Endothelial cell (in vitro differentiated cells): ENCODE results near the gene CDCA8. TPM values are rescaled to one million over a fixed set of nuclear protein-coding genes. Genes with fewer than 3 reads are reported as not detected.

Experiments used
- DNase-seq: peaks from one replicate; pipeline ENCODE4 v3.0.0; 2021; ENCODE audit warnings: low spot score
- H3K27ac Mint-ChIP-seq: one replicate; pipeline ENCODE4 v1.8.0; 2021; ENCODE audit warnings: mixed read lengths, inconsistent platforms; ENCODE audit not compliant: unreplicated experiment
- H3K27me3 Mint-ChIP-seq: one replicate; pipeline ENCODE4 v1.8.0; 2021; ENCODE audit warnings: mild to moderate bottlenecking, moderate library complexity, mixed read lengths, inconsistent platforms; ENCODE audit not compliant: unreplicated experiment
- H3K36me3 Mint-ChIP-seq: one replicate; pipeline ENCODE4 v1.8.0; 2021; ENCODE audit warnings: mild to moderate bottlenecking, low read depth, mixed read lengths, inconsistent platforms; ENCODE audit not compliant: unreplicated experiment
- H3K4me1 Mint-ChIP-seq: one replicate; pipeline ENCODE4 v1.8.0; 2021; ENCODE audit warnings: mild to moderate bottlenecking, mixed read lengths, inconsistent platforms; ENCODE audit not compliant: unreplicated experiment
- H3K4me3 Mint-ChIP-seq: one replicate; pipeline ENCODE4 v1.8.0; 2021; ENCODE audit warnings: mild to moderate bottlenecking, mixed read lengths, inconsistent platforms; ENCODE audit not compliant: unreplicated experiment
- H3K9me3 Mint-ChIP-seq: one replicate; pipeline ENCODE4 v1.8.0; 2021; ENCODE audit warnings: mixed read lengths, inconsistent platforms; ENCODE audit not compliant: unreplicated experiment
- CTCF ChIP-seq: fragments of 200-600 bp; sonication (generic); IDR thresholded peaks from one replicate; pipeline ENCODE4 v1.5.0; 2021; ENCODE audit warnings: antibody characterized with exemption; ENCODE audit not compliant: unreplicated experiment
- total RNA-seq: library from RNA; stranded (reverse); fragmentation: NEBNext Ultra II Directional; extraction: Animal tissue kit (Norgen Biotek cat#: 25700); gene quantifications from one replicate; pipeline ENCODE4 v1.2.1, GENCODE V29; 2021; ENCODE audit not compliant: unreplicated experiment

The CDCA8 gene
- total RNA-seq, 1 donor from 2014 or later: 7.8 TPM

GRCh38 chr1:37718901-37719571 is 26.7 kb downstream of the CDCA8 start:
- DNase-seq: no peak
- Mint-ChIP-seq H3K9me3 (no peaks in the 10 kb centered on the region), H3K4me1 (no peaks in the 10 kb centered on the region), H3K36me3 (no peaks in the 10 kb centered on the region), H3K27ac (no peak overlapping the region), H3K27me3 (peaks cover 5% of the 10 kb centered on the region), H3K4me3 (no peak overlapping the region)
- TF ChIP-seq CTCF: no peak

DNA sequence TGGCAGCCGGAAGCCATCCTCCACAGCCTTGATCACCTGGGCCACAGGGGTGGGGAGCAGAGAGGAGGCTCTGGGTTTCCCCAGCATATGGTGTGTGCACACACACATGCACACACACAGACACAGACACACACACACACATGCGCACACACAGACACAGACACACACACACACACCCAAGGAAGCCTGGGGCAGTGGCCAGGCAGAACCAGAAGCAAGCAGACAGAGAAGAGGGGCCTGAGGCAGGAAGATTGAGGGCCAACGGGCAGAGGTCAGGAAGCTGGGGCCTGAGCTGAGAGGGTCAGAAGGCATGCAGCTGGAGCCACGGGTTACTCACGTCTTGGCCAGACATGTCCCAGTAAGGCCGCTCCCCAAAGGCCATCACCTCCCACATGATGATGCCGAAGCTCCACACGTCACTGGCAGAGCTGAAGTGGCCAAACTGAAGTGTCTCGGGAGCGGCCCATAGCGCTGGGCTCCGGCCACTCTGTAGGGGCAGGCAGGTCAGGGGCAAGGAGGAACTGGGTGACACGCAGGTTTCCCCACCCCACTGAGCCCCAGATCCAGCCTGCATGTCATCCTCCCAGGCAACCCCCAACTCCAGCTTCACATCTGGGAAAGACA is 27.4 kb downstream of the CDCA8 start:
- H3K27me3 Mint-ChIP-seq: peaks cover 5% of the 10 kb centered on the region
- no peaks in the 10 kb centered on the region for H3K36me3 Mint-ChIP-seq
- H3K4me1 Mint-ChIP-seq: no peaks in the 10 kb centered on the region
- no peak for DNase-seq
- TF ChIP-seq CTCF: no peak
- no peak overlapping the region for H3K4me3 Mint-ChIP-seq
- H3K27ac Mint-ChIP-seq: no peak overlapping the region
- no peaks in the 10 kb centered on the region for H3K9me3 Mint-ChIP-seq

GRCh38 chr1:37720231-37721130 is 28.2 kb downstream of the CDCA8 start:
- no peak for TF ChIP-seq CTCF
- H3K4me3 Mint-ChIP-seq: no peak overlapping the region

GRCh38 chr1:37721565-37721964 is 29.2 kb downstream of the CDCA8 start:
- Mint-ChIP-seq H3K9me3 (no peaks in the 10 kb centered on the region), H3K4me3 (no peak overlapping the region), H3K4me1 (no peaks in the 10 kb centered on the region), H3K27ac (no peak overlapping the region), H3K36me3 (no peaks in the 10 kb centered on the region), H3K27me3 (peaks cover 6% of the 10 kb centered on the region)
- no peak for TF ChIP-seq CTCF
- no peak for DNase-seq

More at GRCh38 chr1:37720231-37721130, 28.2 kb downstream of the CDCA8 start:
- no peak for DNase-seq
- Mint-ChIP-seq H3K27me3 (peaks cover 7% of the 10 kb centered on the region), H3K9me3 (no peaks in the 10 kb centered on the region), H3K27ac (no peak overlapping the region), H3K36me3 (no peaks in the 10 kb centered on the region), H3K4me1 (no peaks in the 10 kb centered on the region)
